HAP-1 (cell line): Measurements from ENCODE around the gene MBLAC1.
"Not testable (repeated sequence)": the region's sequence is repeated elsewhere in the genome, so short reads cannot be mapped to it uniquely, and the experiment has no call there.

Experiments used
- DNase-seq, 2 experiments: peaks; one replicate each; pipeline ENCODE4 v3.0.0-alpha.2; 2016 to 2020; ENCODE audit warnings: low spot score in 2 of 2
- H3K27me3 ChIP-seq: fragments of 250-450 bp; sonication (Bioruptor Pico); 2 replicates; pipeline ENCODE4 v1.5.1; 2020; ENCODE audit warnings: low read depth, mild to moderate bottlenecking, moderate library complexity
- H3K36me3 ChIP-seq: fragments of 250-450 bp; sonication (Bioruptor Pico); replicated peaks from 2 replicates; pipeline ENCODE4 v1.5.1; 2020; ENCODE audit warnings: mild to moderate bottlenecking
- H3K4me1 ChIP-seq: fragments of 250-450 bp; sonication (Bioruptor Pico); 2 replicates; pipeline ENCODE4 v1.5.1; 2020; ENCODE audit warnings: mild to moderate bottlenecking
- H3K4me3 ChIP-seq: fragments of 250-450 bp; sonication (Bioruptor Pico); 2 replicates; pipeline ENCODE4 v1.5.1; 2020; ENCODE audit warnings: mild to moderate bottlenecking, moderate library complexity
- H3K9me3 ChIP-seq: fragments of 250-450 bp; sonication (Bioruptor Pico); 2 replicates; pipeline ENCODE4 v1.5.1; 2020; ENCODE audit warnings: mild to moderate bottlenecking, moderate library complexity
- in situ Hi-C: fragments of 300-500 bp; cut with MboI; formaldehyde crosslinking; loops from 3 replicates; pipeline ENCODE4 v1.14.3; 2020; ENCODE audit warnings: low sequenced_read_pairs, inconsistent platforms, mixed read lengths

MBLAC1 gene

DNA sequence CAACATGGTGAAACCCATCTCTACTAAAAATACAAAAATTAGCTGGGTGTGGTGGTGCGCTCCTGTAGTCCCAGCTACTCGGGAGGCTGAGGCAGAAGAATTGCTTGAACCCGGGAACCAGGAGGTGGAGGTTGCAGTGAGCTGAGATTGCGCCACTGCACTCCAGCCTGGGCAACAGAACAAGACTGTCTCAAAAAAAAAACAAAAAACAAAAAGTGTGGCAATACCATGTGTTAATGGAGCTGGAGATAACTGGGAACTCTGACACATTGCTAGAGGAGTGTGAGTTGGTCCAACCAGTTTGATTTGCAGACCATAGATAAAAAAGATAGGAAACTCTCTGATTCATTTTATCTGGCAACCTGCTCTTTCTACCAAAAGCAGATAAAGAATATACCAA is 19.6 kb downstream of the MBLAC1 start:
- in situ Hi-C loops, H3K4me3 ChIP-seq, H3K27me3 ChIP-seq, DNase-seq, H3K9me3 ChIP-seq: not testable (repeated sequence)
- H3K4me1 ChIP-seq: peaks cover 14% of the 10 kb centered on the region
- H3K36me3 ChIP-seq: peaks cover 11% of the 10 kb centered on the region

DNA sequence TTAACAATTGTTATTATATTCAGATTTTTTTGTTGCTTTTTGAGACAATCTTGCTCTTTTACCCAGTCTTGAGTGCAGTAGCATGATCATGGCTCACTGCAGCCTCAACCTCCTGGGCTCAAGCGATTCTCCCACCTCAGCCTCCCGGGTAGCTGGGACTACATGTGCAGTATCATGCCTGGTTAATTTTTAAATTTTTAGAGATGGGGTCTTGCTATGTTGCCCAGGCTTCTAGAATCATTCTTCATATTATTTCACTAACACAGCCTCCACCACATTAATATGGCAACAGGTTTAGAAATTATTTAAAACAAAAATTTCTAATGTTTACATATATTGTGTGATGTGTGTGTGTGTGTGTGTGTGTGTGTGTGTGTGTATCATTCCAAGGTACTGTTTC is 20.5 kb downstream of the MBLAC1 start:
- in situ Hi-C loops: no loop called here

DNA sequence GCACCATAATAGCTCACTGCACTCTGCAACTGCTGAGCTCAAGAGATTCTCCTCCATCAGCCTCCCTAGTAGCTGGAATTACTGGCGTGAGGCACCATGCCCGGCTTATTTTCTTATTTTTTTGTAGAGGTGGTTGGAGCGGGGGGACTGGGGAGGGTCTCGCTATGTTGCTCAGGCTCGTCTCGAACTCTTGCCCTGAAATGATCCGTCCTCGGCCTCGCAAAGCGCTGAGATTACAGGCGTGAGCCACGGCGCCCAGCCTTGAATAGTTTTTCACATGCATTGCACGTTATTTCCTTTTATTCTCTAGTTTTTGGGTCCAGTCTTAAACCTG is 21.4 kb downstream of the MBLAC1 start:
- H3K27me3 ChIP-seq: no peaks in the 10 kb centered on the region
- no peaks in the 10 kb centered on the region for H3K9me3 ChIP-seq
- H3K4me1 ChIP-seq: peaks cover 14% of the 10 kb centered on the region
- H3K36me3 ChIP-seq: peaks cover 25% of the 10 kb centered on the region
- DNase-seq: no peak
- H3K4me3 ChIP-seq: peak overlapping the region; percentile 96
- in situ Hi-C loops: no loop called here

More for the DNA sequence above, 20.5 kb downstream of the MBLAC1 start:
- H3K4me1 ChIP-seq: peaks cover 14% of the 10 kb centered on the region
- H3K27me3 ChIP-seq: no peaks in the 10 kb centered on the region
- H3K36me3 ChIP-seq: peaks cover 20% of the 10 kb centered on the region
- no peaks in the 10 kb centered on the region for H3K9me3 ChIP-seq
- DNase-seq: no peak
- H3K4me3 ChIP-seq: no peak overlapping the region

DNA sequence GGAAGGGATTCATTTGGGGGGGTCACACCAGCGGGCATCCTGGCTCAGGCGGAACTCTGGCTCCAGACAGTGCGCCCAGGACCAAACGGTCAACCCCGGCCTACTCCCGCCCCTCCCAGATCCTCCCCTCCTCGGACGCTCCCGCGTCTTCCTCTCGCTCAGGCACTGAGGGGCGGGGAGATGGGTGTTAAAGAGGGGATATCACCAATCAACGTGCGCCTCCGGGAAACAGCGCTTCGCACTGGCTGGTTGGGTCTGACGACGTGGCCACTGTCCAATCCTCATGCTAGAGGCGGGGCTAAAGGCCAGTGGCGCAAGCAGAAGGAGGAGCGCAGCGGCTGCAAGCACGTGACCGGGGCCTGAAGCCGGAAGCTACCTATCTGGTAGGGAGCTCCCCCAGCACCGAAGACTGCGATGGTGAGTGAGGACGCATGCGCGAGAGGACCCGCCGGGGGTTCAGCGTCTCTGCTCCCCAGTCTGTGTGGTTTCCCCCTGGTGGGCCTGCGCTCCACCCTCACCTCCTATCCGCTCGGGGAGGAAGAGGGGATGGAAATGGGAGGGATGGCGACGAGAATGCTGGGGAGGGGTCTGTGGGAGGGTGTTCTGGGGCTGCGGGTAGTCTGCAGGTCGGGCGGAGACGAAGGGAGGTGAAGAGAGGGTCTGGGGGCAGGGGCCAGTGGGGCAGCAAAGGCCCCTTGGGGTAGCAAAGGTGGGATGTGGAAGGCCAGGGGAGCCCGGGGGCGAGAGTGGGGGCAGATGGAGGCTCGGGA is 22.0 kb downstream of the MBLAC1 start, which contains the start of gene LAMTOR4:
TSS of gene LAMTOR4 (plus strand) at position 360 of the 770 bp plus-strand sequence. CDS start at position 415, 55 bp downstream.
- Histone ChIP-seq H3K27me3 (no peaks in the 10 kb centered on the region), H3K9me3 (no peaks in the 10 kb centered on the region), H3K4me1 (peaks cover 14% of the 10 kb centered on the region), H3K4me3 (peak within 1 kb of the TSS; percentile 96), H3K36me3 (peaks cover 26% of the 10 kb centered on the region)
- DNase-seq: peak; percentile 99
- in situ Hi-C loops: no loop called here

DNA sequence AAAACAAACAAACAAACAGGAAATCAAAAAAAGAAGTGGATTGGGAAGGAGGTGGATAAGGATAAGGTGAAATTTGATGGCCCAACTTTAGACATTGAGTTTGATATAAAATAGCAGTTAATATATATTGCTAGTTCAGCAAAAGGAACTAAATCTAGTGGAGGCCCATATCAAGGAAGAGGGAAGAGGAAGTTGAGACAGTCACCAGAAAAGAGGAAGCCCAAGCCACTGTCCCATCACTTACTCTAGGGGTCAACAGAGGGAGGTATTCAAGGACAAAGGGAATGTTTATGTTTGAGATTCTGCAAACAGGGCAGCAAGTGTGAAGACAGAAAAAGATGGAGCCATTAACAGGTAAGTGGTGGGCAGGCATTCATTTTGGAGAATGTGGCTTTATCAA is 25.6 kb downstream of the MBLAC1 start:
- no peak for DNase-seq
- no peaks in the 10 kb centered on the region for H3K9me3 ChIP-seq
- H3K36me3 ChIP-seq: peaks cover 59% of the 10 kb centered on the region
- H3K4me3 ChIP-seq: no peak overlapping the region
- in situ Hi-C loops: no loop called here
- H3K27me3 ChIP-seq: no peaks in the 10 kb centered on the region
- peaks cover 17% of the 10 kb centered on the region for H3K4me1 ChIP-seq

DNA sequence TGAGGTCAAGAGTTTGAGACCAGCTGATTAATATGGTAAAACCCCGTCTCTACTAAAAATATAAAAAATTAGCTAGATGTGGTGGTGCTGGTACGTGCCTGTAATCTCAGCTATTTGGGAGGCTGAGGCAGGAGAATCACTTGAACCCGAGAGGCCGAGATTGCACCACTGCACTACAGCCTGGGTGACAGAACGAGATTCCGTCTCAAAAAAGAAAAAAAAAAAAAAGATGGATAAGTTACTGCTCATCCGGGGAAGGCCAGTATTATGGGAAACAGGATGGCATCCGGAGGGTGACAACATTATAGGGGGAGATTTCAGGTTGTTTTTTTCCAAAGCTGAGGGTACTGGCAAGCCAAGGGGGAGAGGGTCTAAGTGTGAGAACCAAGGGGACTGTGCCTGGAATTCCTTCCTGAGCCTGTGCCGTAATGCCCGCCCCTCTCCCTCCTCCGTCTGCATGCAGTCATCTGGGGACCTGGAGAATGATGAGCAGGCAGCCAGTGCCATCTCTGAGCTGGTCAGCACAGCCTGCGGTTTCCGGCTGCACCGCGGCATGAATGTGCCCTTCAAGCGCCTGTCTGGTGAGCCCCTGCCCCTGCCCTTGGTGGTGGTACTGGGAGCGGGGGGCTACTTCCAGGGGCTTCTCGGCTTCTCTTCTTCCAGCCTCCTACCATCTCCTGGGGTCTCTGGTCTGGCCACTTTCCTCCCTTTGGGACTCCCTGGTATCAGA is 26.3 kb downstream of the MBLAC1 start:
- peaks cover 59% of the 10 kb centered on the region for H3K36me3 ChIP-seq
- H3K27me3 ChIP-seq: no peaks in the 10 kb centered on the region
- no peak for DNase-seq
- H3K9me3 ChIP-seq: no peaks in the 10 kb centered on the region
- no peak overlapping the region for H3K4me3 ChIP-seq
- in situ Hi-C loops: no loop called here
- H3K4me1 ChIP-seq: peaks cover 18% of the 10 kb centered on the region

DNA sequence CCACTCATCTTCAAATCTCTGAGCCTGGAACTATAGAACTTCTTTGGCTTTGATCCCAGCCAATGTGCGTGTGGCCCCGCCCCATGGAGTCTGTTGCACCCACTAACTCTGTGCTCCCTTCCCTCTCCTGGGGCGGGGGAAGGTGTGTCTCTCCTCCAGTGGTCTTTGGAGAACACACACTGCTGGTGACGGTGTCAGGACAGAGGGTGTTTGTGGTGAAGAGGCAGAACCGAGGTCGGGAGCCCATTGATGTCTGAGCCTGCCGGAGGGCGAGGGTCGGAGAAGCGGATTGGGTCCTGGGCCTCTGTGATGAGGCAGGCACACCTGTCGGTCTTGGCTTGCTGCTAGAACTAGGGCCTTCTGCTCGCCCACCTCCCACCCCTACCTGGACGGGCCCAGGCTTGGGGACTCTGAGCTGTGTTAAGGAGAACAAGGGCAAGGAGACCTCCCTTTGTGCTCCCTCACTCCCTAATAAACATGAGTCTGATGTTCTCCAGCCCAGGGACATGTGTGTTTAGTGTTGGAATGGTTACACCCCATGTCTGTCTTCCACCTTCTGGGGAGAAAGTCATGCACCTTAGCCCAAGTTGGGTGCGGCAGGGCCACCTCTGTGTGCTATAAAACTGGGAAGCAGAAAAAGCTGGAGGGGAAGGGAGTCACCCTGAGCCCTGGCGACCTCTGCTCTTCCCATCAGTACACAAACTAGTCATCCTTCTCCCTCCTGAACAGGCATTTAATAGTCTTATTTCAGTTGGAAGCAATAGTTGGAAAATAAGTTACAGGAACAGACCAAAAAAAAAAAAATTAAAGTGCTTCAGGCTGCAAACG is 27.2 kb downstream of the MBLAC1 start:
- no peaks in the 10 kb centered on the region for H3K27me3 ChIP-seq
- peaks cover 15% of the 10 kb centered on the region for H3K4me1 ChIP-seq
- DNase-seq: no peak
- no peak overlapping the region for H3K4me3 ChIP-seq
- in situ Hi-C loops: no loop called here
- no peaks in the 10 kb centered on the region for H3K9me3 ChIP-seq
- H3K36me3 ChIP-seq: peaks cover 59% of the 10 kb centered on the region

DNA sequence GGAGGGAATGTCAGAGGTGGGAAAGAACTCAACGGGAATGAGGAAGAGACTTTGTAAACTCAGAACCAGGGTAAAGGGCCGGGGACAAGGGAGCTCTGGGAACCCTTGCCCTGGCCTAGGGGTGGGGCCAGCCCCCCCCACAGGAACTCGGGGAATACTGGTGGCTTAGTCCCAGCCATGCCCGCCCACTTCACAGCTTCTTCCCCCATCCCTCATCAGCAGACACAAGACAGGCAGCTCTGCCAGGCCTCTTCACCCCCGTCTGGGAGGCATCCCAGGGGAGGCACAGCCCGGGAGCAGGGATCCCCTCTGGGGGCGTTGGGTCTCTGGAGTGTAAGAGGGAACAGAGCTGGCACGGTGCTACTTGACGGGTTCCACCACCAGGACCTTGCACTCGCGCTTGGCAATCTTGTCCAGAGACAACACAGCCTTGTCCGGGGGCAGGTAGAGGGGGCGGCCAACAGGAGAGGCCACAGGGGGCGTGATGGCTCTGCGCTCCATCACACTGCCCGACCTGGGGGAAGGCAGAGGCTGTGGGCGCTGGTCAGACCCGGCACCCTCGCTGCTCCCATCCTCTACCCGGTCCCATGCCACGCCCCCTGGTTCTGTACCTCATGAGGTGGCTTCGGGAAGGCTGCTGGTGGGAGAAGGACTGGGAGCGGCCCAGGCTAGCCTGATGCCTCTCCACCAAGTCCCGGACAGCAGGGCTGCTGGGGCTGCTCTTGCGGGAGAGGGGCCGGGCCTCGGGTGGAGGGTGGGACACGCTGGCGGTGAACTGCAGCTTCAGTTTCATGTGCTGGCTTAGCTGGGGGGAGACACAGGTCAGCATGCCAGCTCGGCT is 28.1 kb downstream of the MBLAC1 start:
- Histone ChIP-seq H3K36me3 (peaks cover 59% of the 10 kb centered on the region), H3K4me1 (peaks cover 11% of the 10 kb centered on the region), H3K9me3 (no peaks in the 10 kb centered on the region), H3K27me3 (no peaks in the 10 kb centered on the region), H3K4me3 (no peak overlapping the region)
- in situ Hi-C loops: no loop called here
- DNase-seq: no peak

DNA sequence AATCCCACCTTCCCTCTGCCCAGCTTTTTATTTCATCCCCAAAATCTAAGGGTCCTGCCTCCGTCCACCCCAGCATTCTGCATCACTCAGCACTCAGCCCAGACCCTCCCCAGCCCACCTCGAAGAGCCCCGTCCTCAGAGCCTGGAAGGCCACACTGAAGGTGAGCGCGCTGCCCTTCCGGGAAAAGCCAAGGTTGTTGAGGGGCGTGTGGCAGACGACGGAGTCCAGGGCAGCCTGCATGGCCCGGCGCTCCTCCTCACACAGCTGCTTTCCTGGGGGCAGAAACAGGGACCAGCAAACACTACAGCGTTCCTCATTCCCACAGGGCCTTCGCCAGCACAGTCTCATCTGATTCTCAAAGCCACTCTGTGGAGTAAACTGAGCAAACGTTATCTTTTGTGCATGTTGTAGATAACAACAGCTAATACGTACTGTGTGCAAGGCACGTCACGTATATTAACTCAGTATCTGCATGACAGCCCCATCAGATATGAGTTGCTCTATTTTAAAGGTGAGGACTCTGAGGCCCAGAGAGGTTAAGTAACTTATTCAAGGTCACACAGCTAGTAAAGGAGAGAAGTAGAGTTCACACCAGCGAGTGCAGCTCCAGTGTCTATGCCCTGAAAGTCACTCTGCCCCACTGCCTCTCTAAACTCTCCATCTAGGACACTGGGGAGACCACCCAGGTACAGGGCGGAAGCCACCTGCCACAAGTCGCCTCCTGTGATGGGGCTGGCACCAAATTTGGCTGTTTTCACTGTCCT is 29.0 kb downstream of the MBLAC1 start:
- Histone ChIP-seq H3K27me3 (no peaks in the 10 kb centered on the region), H3K4me1 (peaks cover 5% of the 10 kb centered on the region; the same call in 1 of the 2 replicates), H3K4me3 (no peak overlapping the region), H3K36me3 (peaks cover 54% of the 10 kb centered on the region), H3K9me3 (no peaks in the 10 kb centered on the region)
- DNase-seq: no peak
- in situ Hi-C loops: no loop called here

DNA sequence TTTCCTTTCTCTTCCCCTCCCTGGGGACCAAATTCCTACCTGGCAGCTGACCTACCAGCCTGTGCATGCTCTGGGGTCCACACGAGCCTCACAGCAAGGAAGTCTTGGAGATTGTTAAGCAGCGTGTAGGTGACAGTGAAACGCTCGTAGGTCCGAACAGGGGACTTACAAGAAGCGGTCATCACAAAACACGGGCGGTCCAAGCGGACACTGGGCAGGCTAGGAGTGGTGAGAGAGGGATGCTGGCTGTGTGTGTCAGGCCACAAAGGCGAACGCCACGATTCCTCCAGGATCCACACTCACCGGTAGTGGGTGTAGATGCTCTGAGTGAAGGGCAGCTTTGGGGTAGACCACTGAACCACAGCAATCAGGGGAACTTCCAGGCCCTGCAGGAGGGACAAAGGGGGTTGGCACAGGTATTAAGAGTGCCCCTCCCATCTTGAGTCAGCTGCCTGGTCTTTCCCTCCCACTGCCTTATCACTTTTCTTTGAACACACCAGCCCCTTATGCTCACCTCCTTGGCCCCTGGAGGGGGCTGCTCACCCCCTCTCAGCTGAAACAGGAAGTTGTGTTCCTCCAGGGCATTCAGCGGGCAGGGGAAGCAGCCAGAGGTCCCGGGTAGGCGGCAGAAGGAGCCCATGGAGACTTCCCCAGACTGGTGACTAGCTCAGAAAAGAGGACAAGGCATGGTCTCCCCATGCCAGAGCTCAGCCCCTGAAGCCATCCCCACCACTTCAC is 29.7 kb downstream of the MBLAC1 start:
- H3K4me3 ChIP-seq: peak overlapping the region; percentile 72; the same call in 1 of the 2 replicates

DNA sequence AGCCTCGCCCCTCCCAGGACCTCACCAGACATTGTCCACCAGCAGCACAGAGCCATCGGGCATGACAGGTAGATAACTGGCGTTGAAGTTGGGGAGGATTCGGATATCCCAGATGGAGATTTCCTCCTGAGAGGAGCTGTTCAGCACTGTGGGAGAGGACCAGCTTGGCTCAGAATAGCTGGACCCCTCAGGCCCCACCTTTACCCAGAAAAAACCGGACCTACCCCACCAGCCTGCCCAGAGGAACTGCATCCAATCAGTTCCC is 30.2 kb downstream of the MBLAC1 start:
- peaks cover 5% of the 10 kb centered on the region; the same call in 1 of the 2 replicates for H3K4me1 ChIP-seq
- in situ Hi-C loops: no loop called here
- H3K27me3 ChIP-seq: no peaks in the 10 kb centered on the region
- DNase-seq: no peak
- peak overlapping the region; percentile 72 for H3K4me3 ChIP-seq
- peaks cover 42% of the 10 kb centered on the region for H3K36me3 ChIP-seq
- no peaks in the 10 kb centered on the region for H3K9me3 ChIP-seq

More for the DNA sequence above, 29.7 kb downstream of the MBLAC1 start:
- DNase-seq: no peak
- in situ Hi-C loops: no loop called here
- H3K27me3 ChIP-seq: no peaks in the 10 kb centered on the region
- peaks cover 5% of the 10 kb centered on the region; the same call in 1 of the 2 replicates for H3K4me1 ChIP-seq
- H3K36me3 ChIP-seq: peaks cover 47% of the 10 kb centered on the region
- no peaks in the 10 kb centered on the region for H3K9me3 ChIP-seq
